CD14-positive monocyte (primary cell): Measurements from ENCODE around the gene YPEL3. TPM values are rescaled to one million over a fixed set of nuclear protein-coding genes. Genes with fewer than 3 reads are reported as not detected.

Experiments
- DNase-seq, 3 donors: peaks; one replicate each; pipeline ENCODE4 v3.0.0-alpha.2; 2011 to 2022
- H2AFZ ChIP-seq: 2 replicates; pipeline ENCODE4 v1.6.0; 2012; ENCODE audit warnings: mild to moderate bottlenecking, low read depth, low read length, inconsistent platforms; ENCODE audit not compliant: insufficient read depth, poor library complexity, severe bottlenecking
- H3K27ac ChIP-seq, 2 donors: 1 replicate in 1 of 2; 2 replicates in 1 of 2; pipeline ENCODE4 v1.5.1; 2012 to 2013; ENCODE audit warnings: low read length in 2 of 2, control low read depth in 1 of 2, inconsistent platforms in 1 of 2, low read depth in 1 of 2, mild to moderate bottlenecking in 1 of 2
- H3K27me3 ChIP-seq, 2 donors: one replicate each; pipeline versions ENCODE4 v1.6.0 to v1.6.1; 2011 to 2013; ENCODE audit warnings: low read length in 2 of 2; ENCODE audit not compliant: control insufficient read depth in 2 of 2, insufficient read depth in 2 of 2
- H3K36me3 ChIP-seq, 2 donors: replicated peaks in 1 of 2; 1 replicate in 1 of 2; 2 replicates in 1 of 2; pipeline versions ENCODE4 v1.5.1 to v1.6.1; 2012 to 2013; ENCODE audit warnings: low read length in 2 of 2, control low read depth in 1 of 2, inconsistent platforms in 1 of 2, mild to moderate bottlenecking in 1 of 2; ENCODE audit not compliant: insufficient read depth in 2 of 2, control insufficient read depth in 1 of 2
- H3K4me1 ChIP-seq, 2 donors: 1 replicate in 1 of 2; 2 replicates in 1 of 2; pipeline versions ENCODE4 v1.5.1 to v1.6.1; 2012 to 2013; ENCODE audit warnings: low read length in 2 of 2, control low read depth in 1 of 2, inconsistent platforms in 1 of 2, mild to moderate bottlenecking in 1 of 2, moderate library complexity in 1 of 2; ENCODE audit not compliant: insufficient read depth in 2 of 2, control insufficient read depth in 1 of 2
- H3K4me2 ChIP-seq: replicated peaks from 2 replicates; pipeline ENCODE3; 2012; ENCODE audit warnings: low read length, moderate library complexity, mild to moderate bottlenecking; ENCODE audit not compliant: poor library complexity, severe bottlenecking; ENCODE audit errors: extremely low read depth
- H3K4me3 ChIP-seq, 3 experiments: fragments of 200-600 bp in 1 of 3; sonication (generic) in 1 of 3; replicated peaks in 1 of 3; 1 replicate in 2 of 3; 2 replicates in 1 of 3; pipeline ENCODE4 v1.5.1; 2011 to 2013; ENCODE audit warnings: low read length in 3 of 3, mild to moderate bottlenecking in 3 of 3, control low read depth in 2 of 3, low read depth in 2 of 3, inconsistent platforms in 1 of 3, moderate library complexity in 1 of 3
- H3K79me2 ChIP-seq: 2 replicates; pipeline ENCODE4 v1.6.0; 2012; ENCODE audit warnings: mild to moderate bottlenecking, control low read depth, inconsistent platforms, low read length, moderate library complexity; ENCODE audit not compliant: insufficient read depth
- H3K9ac ChIP-seq: 2 replicates; pipeline ENCODE4 v1.6.0; 2017; ENCODE audit warnings: low read length, mild to moderate bottlenecking; ENCODE audit not compliant: insufficient read depth, poor library complexity, severe bottlenecking
- H3K9me3 ChIP-seq, 2 donors: replicated peaks in 1 of 2; 1 replicate in 1 of 2; 2 replicates in 1 of 2; pipeline versions ENCODE4 v1.5.1 to v1.6.1; 2012 to 2013; ENCODE audit warnings: low read length in 2 of 2, control low read depth in 1 of 2; ENCODE audit not compliant: control insufficient read depth in 1 of 2, insufficient read depth in 1 of 2
- H4K20me1 ChIP-seq: 2 replicates; pipeline ENCODE4 v1.6.0; 2012; ENCODE audit warnings: mild to moderate bottlenecking, low read length, control low read depth, moderate library complexity; ENCODE audit not compliant: insufficient read depth
- H3K27ac Mint-ChIP-seq, 7 donors: one replicate each; pipeline ENCODE4 v1.8.0; 2020; ENCODE audit warnings: mild to moderate bottlenecking in 7 of 7, mixed read lengths in 7 of 7, moderate library complexity in 6 of 7, inconsistent platforms in 2 of 7
- H3K27me3 Mint-ChIP-seq, 3 donors: one replicate each; pipeline ENCODE4 v1.8.0; 2021 to 2022; ENCODE audit warnings: low read depth in 3 of 3, mild to moderate bottlenecking in 3 of 3, mixed read lengths in 3 of 3, moderate library complexity in 3 of 3, inconsistent platforms in 1 of 3
- H3K36me3 Mint-ChIP-seq, 2 donors: one replicate each; pipeline ENCODE4 v1.8.0; 2020; ENCODE audit warnings: mixed read lengths in 2 of 2, inconsistent platforms in 1 of 2, mild to moderate bottlenecking in 1 of 2
- H3K4me1 Mint-ChIP-seq: one replicate; pipeline ENCODE4 v1.8.0; 2020; ENCODE audit warnings: mild to moderate bottlenecking, mixed read lengths
- H3K4me3 Mint-ChIP-seq, 2 donors: one replicate each; pipeline ENCODE4 v1.8.0; 2020; ENCODE audit warnings: mild to moderate bottlenecking in 2 of 2, mixed read lengths in 2 of 2, moderate library complexity in 1 of 2
- H3K9me3 Mint-ChIP-seq, 7 donors: one replicate each; pipeline ENCODE4 v1.8.0; 2020 to 2022; ENCODE audit warnings: mixed read lengths in 7 of 7, mild to moderate bottlenecking in 6 of 7, moderate library complexity in 6 of 7, inconsistent platforms in 2 of 7
- WGBS: methylation state at CpG from one replicate; pipeline ENCODE4 v1.1.5; 2013; ENCODE audit warnings: missing lambda C conversion rate; ENCODE audit not compliant: insufficient coverage; 5-methylcytosine and 5-hydroxymethylcytosine counted together
- intact Hi-C, 2 donors: fragments of 100-400 bp; cut with micrococcal nuclease; formaldehyde crosslinking; loops; one replicate each; pipeline versions ENCODE4 v1.15.0 to v1.15.1; 2023
- polyA plus RNA-seq, 3 donors: library from polyadenylated mRNA; depleted of rRNA in 1 of 3; unstranded in 2 of 3; stranded (reverse) in 1 of 3; fragments of 300-500 nt in 2 of 3; fragments of >200 nt in 1 of 3; fragmentation: Illumina TruSeq in 2 of 3; gene quantifications; 1 replicate in 2 of 3; 2 replicates in 1 of 3; pipeline ENCODE4 v1.2.3, GENCODE V29; 2012 to 2021
- TF ChIP-seq, protein P1 (sequence below): fragments of 200-600 bp; IDR thresholded peaks from one replicate; pipeline ENCODE4 v1.8.0; 2022; ENCODE audit warnings: antibody characterized with exemption, mild to moderate bottlenecking

The YPEL3 gene
- polyA plus RNA-seq, 3 donors = 182 to 283 (median 235) TPM

GRCh38 chr16:30119428-30119827 is 23.4 kb upstream of the YPEL3 start:
- no peak overlapping the region for H3K4me3 ChIP-seq
- H3K9ac ChIP-seq = no peak overlapping the region
- peaks cover 22% of the 10 kb centered on the region for H3K4me1 Mint-ChIP-seq
- H3K27me3 ChIP-seq = no peaks in the 10 kb centered on the region
- peaks cover 38 to 68% of the 10 kb centered on the region in 2 donors for H3K36me3 Mint-ChIP-seq
- no peak for DNase-seq
- no CpG with 5 or more reads among the region's 2 CpGs for WGBS
- peak overlapping the region in 1 of 7 donors; percentile 58 for H3K27ac Mint-ChIP-seq
- H3K4me1 ChIP-seq = peaks cover 26 to 28% of the 10 kb centered on the region in 2 donors
- H3K79me2 ChIP-seq = peaks cover 14% of the 10 kb centered on the region
- H3K4me3 Mint-ChIP-seq = no peak overlapping the region
- H3K27me3 Mint-ChIP-seq = peaks cover 0 to 4% (median 0%) of the 10 kb centered on the region in 3 donors
- no peaks in the 10 kb centered on the region for H3K9me3 ChIP-seq
- H3K9me3 Mint-ChIP-seq = no peaks in the 10 kb centered on the region
- intact Hi-C loops = no loop called here
- H3K27ac ChIP-seq = no peak overlapping the region
- H3K36me3 ChIP-seq = peaks cover 31 to 54% of the 10 kb centered on the region in 2 donors
- TF ChIP-seq, protein P1, sequence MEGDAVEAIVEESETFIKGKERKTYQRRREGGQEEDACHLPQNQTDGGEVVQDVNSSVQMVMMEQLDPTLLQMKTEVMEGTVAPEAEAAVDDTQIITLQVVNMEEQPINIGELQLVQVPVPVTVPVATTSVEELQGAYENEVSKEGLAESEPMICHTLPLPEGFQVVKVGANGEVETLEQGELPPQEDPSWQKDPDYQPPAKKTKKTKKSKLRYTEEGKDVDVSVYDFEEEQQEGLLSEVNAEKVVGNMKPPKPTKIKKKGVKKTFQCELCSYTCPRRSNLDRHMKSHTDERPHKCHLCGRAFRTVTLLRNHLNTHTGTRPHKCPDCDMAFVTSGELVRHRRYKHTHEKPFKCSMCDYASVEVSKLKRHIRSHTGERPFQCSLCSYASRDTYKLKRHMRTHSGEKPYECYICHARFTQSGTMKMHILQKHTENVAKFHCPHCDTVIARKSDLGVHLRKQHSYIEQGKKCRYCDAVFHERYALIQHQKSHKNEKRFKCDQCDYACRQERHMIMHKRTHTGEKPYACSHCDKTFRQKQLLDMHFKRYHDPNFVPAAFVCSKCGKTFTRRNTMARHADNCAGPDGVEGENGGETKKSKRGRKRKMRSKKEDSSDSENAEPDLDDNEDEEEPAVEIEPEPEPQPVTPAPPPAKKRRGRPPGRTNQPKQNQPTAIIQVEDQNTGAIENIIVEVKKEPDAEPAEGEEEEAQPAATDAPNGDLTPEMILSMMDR = no peak
- H3K4me2 ChIP-seq = no peak overlapping the region
- H2AFZ ChIP-seq = no peak overlapping the region
- no peaks in the 10 kb centered on the region for H4K20me1 ChIP-seq

GRCh38 chr16:30117768-30118167 is 21.8 kb upstream of the YPEL3 start:
- peaks cover 46 to 81% of the 10 kb centered on the region in 2 donors for H3K36me3 Mint-ChIP-seq
- peaks cover 0 to 5% (median 0%) of the 10 kb centered on the region in 3 donors for H3K27me3 Mint-ChIP-seq
- Histone ChIP-seq H3K27ac (no peak overlapping the region), H3K4me3 (no peak overlapping the region), H2AFZ (no peak overlapping the region), H3K9ac (no peak overlapping the region), H3K36me3 (peaks cover 38 to 54% of the 10 kb centered on the region in 2 donors), H4K20me1 (no peaks in the 10 kb centered on the region), H3K4me2 (no peak overlapping the region), H3K4me1 (peaks cover 14 to 16% of the 10 kb centered on the region in 2 donors), H3K27me3 (no peaks in the 10 kb centered on the region), H3K79me2 (peaks cover 12% of the 10 kb centered on the region), H3K9me3 (no peaks in the 10 kb centered on the region)
- H3K4me1 Mint-ChIP-seq = peaks cover 23% of the 10 kb centered on the region
- TF ChIP-seq, protein P1 = no peak
- peaks cover 0 to 2% (median 0%) of the 10 kb centered on the region in 7 donors for H3K9me3 Mint-ChIP-seq
- no peak overlapping the region for H3K4me3 Mint-ChIP-seq
- DNase-seq = no peak
- H3K27ac Mint-ChIP-seq = no peak overlapping the region
- intact Hi-C loops = no loop called here
- 95% methylated on average over 9 of the region's 10 CpGs for WGBS
